HG02943 (cell line): ENCODE results near the gene LSR.

Experiments
- ATAC-seq: cut with Tn5 transposase; IDR thresholded peaks from one replicate; pipeline ENCODE4 v1.9.1; 2021; ENCODE audit warnings: mild to moderate bottlenecking, low read depth, moderate library complexity; ENCODE audit not compliant: unreplicated experiment

The LSR gene

DNA sequence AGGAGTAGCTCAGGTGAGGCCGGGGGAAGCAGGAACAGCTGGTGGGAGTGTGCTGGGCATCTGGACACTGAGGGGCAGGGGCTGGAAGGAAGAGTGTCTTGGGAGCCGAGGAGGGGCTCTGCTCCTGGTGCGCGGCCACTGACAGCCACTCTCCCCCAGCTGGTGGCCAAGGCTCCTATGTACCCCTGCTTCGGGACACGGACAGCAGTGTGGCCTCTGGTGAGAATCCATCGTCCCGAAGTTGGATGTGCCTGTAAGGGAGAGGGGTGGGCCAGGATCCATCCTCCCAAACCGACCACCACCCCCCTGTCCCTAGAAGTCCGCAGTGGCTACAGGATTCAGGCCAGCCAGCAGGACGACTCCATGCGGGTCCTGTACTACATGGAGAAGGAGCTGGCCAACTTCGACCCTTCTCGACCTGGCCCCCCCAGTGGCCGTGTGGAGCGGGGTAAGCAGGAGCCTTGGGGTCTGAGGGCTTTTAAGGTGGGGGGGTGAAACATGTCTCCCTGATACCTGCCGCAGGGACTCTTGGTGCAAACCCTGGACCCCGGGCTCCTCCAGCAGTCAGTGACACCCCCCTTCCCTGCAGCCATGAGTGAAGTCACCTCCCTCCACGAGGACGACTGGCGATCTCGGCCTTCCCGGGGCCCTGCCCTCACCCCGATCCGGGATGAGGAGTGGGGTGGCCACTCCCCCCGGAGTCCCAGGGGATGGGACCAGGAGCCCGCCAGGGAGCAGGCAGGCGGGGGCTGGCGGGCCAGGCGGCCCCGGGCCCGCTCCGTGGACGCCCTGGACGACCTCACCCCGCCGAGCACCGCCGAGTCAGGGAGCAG is 17.9 kb downstream of the LSR start:
- ATAC-seq: no peak

DNA sequence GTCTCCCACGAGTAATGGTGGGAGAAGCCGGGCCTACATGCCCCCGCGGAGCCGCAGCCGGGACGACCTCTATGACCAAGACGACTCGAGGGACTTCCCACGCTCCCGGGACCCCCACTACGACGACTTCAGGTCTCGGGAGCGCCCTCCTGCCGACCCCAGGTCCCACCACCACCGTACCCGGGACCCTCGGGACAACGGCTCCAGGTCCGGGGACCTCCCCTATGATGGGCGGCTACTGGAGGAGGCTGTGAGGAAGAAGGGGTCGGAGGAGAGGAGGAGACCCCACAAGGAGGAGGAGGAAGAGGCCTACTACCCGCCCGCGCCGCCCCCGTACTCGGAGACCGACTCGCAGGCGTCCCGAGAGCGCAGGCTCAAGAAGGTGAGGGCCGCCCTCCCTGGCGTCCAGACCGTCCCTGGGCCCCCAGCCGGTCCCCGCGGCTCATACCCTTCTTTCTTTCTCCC is 18.6 kb downstream of the LSR start:
- ATAC-seq: no peak

DNA sequence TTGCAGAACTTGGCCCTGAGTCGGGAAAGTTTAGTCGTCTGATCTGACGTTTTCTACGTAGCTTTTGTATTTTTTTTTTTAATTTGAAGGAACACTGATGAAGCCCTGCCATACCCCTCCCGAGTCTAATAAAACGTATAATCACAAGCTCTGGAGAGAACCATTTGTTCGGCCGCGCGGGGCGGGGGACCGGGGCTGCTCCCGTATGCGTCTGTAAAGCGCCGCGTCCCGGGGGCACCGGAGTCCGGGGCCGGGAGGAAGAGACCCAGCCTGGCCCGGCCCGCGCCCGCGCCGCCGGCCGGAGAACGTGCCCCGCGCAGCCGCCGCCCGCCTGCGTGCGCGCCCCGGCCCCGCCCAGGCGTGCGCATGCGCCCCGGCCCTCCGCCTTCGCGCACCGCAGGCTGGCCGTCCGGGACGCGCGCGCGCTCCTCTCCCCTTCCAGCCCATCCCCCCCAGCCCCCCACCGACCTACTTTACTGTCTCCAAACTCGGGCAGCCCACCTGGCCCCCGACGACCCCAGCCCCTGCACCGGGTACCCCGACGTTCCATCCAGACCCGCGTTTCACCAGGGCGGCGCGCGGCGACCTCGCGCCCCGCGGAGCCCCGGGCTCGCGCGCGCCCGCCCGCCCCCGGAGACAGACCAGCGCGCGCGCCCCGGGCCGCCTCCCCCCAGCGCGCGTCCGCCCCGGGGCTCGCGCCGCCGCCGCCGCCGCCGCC is 19.2 kb downstream of the LSR start:
- ATAC-seq: no peak

DNA sequence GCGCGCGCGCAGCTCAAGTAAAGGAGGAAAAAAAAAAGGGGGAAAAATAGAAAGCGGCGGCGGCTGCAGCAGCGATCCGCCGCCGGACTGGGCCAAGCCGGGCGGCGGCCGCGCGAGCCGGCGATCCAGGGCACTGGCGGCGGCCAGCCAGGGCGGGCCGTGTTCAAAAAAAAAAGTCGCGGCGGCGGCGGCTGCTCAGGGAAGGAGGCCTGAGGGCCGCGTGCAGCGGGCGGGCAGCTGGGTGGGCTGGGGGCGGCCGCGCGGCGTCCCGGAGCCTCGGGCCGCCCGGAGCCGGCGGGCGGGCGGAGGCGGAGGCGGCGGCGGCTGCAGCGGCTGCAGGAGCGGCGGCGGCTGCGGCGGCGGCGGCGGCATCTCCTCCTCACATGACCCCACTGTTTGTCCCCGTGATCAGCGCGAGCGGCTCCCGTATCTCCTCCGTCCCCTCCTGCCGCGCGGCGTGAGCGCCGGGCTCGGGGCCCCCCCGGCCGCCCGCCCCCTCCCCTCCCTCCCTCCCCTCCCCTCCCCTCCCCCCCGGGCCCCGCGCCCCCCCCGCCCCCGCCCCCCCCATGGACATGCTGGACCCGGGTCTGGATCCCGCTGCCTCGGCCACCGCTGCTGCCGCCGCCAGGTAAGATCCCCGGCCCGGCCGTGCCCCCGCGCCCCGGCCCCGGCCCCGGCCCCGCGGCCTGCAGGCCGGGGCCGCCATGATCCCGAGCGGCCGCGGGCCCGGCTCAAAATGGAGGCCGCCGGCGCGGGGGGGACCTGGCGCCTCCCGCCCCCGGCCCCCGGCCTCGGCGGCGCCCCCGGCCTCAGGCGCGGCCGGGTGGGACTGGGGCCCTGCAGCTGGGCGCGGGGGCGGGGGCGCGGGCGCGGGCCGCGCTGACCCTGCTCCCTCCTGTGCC is 20.0 kb downstream of the LSR start, which contains the start of gene USF2:
Gene USF2, plus strand, starts transcription at position 427 of the 902 bp plus-strand sequence. Its CDS starts 140 bp downstream, at position 567.
- ATAC-seq: no peak

DNA sequence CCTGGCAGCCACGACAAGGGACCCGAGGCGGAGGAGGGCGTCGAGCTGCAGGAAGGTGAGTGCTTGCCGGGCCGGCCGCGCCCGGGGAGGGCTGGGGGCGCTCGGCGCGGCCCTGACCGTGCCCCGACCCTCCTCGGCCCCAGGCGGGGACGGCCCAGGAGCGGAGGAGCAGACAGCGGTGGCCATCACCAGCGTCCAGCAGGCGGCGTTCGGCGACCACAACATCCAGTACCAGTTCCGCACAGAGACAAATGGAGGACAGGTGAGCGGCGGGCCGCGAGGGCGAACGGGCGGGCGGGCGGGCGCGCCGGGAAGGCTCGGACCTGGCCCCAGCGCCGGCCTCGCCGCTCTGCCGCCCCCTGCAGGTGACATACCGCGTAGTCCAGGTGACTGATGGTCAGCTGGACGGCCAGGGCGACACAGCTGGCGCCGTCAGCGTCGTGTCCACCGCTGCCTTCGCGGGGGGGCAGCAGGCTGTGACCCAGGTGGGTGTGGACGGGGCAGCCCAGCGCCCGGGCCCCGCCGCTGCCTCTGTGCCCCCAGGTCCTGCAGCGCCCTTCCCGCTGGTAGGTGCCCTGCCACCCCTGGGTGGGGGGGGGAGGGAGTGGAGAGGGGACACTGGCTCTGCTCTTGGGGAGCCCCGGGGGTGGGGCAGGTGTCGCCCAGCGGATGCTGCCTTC is 20.8 kb downstream of the LSR start:
- no peak for ATAC-seq

DNA sequence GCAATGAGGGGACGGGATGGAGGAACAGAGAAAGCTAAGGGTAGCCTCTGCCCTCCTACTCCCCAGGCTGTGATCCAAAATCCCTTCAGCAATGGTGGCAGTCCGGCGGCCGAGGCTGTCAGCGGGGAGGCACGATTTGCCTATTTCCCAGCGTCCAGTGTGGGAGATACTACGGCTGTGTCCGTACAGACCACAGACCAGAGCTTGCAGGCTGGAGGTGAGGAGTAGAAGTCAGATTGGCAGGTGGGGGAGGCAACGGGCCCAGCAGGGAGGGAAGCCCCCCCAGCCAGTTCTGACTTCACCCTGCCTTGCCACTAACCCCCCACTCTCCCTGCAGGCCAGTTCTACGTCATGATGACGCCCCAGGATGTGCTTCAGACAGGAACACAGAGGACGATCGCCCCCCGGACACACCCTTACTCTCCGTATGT is 21.6 kb downstream of the LSR start:
- ATAC-seq: no peak

DNA sequence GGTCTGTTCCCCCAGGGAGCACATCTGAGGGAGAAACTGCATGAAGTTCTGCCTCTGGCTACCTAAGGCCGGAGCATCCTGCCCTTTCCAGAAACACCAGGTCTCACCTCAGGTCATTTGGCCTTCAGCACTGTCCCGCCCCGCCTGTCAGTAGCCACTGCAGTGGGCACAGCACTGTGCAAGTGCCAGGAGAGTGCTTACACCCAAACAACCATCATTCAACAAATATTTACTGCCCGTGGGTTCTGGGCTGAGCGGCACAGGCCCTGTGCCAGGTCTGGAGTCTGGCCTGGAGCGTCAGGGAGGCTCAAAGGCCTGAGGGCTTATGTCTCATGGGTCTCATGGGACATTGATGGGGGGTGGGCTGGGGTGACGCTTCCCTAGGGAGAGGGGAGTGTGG is 22.7 kb downstream of the LSR start:
- ATAC-seq: no peak

DNA sequence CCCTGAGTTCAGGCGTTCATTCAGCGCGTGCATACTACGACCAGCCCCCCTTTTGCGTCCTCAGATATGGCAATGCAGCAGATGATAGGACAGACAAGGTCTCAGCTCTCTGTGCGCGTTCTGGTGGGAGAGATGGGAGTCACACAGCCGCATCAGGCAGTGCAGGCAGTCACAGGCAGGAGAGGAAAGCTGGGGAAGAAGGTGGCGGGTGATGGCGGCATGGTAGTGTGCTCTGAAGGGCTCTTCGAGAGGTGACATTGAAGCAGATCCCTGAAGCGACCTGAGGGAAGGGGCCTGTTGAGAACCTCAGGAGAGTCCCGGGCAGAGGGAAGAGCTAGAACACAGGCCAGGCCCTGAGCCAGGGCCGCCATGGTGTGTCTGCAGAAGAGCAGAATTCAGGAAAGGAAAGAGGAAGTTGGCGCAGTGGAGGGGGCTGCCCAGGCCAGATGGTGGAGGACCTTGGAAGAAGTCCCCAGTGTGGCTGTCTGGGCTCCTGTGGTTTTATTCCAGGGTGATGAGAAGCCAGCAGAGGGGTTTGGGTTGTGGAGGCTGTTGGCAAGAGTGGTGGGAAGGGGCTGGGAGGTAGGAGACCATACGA is 23.4 kb downstream of the LSR start:
- ATAC-seq: no peak

DNA sequence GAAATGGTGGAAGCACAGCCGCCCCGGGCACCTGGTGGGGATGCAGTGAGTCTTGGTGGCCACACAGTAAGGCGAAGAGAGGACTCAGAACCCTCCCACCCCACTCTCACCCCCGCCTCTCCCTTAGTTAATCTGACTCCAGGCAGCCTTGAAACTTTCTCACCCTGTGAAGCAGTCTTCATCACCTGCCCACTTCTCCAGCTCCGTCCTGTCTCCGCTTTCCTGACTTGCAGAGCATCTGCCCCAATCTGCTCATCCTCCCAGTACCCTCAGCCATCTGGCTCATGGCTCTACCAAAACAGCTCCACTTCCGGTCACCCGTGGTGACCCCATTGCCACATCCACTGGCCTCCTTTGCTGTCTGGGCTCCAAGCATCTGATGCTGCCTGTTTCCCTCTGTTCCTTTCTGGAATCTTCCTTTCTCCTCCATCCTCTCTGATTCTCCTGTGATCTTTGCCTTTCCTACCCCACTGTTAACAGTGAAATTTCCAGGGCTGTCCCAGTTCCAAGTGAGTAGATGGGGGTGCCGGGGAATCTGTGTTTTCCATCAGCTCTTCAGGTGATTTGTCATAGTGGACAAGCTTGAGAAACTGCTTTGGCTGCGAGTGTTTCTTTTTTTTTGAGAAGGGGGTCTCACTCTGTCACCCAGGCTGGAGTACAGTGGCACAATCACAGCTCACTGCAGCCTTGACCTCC is 24.3 kb downstream of the LSR start:
- ATAC-seq: no peak

DNA sequence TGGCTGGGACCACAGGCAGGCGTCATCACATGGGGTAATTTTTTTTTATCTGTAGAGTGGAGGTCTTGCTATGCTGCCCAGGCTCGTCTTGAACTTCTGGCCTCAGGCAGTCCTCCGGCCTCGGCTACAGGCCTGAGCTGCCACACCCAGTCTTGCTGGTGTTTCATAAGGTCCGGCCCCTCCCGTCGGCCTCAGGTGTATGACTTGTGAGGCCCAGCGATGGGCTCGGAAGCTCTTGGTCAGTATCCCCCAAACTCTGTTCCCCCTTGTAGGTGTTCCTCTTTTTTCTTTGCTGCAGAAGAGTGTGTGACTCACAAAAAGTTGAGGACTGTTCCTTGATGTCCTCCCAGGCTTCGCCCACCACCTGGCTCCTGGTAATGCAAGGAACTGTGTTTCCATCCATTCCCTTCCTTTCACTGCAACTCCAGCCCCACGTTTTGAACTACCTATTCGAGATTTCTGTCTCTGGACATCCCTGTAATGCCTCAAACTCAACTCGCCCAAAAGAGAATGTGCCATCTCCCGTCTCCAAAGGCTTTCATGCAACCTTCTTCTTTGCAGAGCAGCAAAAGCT is 25.0 kb downstream of the LSR start:
- no peak for ATAC-seq

DNA sequence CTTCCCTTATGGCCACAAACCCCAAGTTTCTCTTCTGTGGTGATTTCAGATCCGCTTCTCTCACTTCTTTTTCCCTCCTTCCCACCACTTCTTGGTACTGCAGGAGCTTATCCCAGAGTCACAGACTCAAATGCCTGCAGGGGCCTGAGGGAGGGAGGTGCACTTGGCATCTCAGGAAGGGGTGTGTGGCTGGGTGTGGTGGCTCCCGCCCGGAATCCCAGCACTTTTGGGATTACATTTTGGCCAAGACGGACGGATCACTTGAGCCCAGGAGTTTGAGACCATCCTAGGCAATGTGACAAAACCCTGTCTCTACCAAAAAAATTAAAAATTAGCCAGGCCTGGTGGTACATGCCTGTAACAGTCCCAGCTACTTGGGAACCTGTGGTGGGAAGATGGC is 25.5 kb downstream of the LSR start:
- ATAC-seq: no peak

DNA sequence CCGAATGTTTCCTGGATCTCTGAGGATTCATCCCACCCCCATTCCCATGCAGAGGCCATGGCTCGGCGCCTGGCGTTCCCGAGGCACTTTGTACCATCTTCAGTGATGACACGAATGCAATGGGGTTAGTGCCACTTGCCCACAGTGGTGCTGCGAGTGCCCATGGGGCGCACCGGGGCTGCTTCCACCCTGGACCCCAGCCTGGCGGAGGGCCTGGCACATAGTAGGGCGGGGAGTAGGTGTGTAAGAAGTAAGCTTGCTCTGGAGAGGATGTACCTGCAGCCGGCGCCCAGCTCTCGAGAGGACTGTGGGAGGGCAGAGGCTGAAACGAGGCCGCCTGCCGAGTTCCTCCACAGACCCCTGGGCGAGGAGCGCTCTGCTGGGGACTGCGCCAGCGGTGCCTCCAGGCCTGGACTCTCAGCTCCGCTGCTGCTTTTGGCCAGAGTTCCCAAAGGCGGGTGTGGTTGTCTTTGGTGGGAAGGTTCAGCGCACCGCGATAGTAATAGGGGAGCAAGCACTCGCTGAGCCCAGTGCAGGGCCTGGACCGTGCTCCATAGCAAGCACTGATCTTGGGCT is 28.0 kb downstream of the LSR start:
- no peak for ATAC-seq

DNA sequence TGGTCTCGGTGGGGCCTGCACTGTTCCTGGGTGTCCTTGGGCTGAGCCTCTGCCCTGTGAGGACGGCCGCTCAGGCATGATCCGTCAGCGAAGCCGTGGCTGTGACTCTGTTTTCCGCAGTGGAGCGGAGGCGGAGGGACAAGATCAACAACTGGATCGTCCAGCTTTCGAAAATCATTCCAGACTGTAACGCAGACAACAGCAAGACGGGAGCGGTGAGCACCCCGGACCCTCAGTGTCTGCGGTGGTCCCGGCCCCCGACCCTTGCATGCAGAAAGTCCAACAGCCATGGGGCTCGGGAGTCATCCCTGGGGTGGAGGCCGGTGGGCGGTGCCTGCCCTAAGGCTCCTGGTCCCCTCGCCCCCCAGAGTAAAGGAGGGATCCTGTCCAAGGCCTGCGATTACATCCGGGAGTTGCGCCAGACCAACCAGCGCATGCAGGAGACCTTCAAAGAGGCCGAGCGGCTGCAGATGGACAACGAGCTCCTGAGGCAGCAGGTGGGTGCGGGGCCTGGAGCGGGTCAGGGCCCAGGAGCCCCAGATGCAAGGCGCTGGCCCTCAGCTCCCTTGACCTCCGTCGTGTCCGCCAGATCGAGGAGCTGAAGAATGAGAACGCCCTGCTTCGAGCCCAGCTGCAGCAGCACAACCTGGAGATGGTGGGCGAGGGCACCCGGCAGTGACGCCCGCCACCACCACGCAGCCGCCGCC is 29.9 kb downstream of the LSR start:
- ATAC-seq: no peak

DNA sequence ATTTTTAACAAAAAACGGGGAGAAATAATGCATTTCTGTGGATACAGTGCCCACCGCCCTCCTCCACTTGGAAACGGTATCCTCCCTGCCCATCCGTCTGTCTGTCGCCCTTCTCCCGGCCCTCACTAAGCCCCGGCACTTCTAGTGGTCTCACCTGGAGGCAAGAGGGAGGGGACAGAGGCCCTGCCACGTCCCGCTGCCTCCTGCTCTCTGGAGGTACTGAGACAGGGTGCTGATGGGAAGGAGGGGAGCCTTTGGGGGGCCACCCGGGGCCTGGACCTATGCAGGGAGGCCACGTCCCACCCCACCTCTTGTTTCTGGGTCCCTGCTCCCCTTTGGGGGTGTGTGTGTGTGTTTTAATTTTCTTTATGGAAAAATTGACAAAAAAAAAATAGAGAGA is 30.6 kb downstream of the LSR start:
- ATAC-seq: no peak

DNA sequence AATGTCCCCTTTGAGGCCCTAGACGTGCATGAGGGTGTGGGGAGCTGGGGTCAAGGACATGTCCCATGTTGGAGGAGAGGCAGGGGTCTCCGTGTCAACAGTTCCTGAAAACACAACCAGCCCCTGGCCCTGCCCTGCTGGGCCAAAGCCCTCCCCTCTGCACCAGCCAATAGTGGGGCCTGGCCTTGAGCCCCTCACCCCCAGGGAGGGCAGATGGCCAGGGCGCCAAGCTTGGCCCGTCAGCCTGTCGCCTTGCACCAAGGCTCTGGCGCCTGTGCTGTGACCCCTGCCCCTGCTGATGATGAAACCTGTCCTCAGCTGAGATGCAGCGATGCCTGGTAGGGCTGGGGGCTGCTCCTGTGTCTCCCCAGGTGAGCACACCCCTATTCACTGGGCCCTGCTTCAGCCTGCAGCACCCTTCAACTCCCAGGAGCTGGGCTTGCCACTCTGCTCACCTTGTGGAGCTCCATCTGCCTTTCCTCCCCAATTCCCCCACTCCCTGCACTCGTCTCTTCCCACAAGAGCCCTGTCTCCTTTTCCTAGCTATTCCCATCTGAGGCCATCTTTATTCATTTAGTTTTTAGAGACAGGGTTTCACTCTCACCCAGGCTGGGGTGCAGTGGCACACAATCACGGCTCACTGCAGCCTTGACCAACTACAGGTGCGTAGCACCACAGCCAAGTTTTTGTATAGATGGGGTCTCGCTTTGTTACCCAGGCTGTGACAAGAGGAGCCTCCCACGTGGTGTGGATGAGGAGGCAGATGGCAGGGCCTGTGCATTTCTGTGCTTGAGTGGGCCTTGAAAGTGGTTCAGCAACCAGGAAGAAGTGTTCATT is 31.4 kb downstream of the LSR start:
- no peak for ATAC-seq

DNA sequence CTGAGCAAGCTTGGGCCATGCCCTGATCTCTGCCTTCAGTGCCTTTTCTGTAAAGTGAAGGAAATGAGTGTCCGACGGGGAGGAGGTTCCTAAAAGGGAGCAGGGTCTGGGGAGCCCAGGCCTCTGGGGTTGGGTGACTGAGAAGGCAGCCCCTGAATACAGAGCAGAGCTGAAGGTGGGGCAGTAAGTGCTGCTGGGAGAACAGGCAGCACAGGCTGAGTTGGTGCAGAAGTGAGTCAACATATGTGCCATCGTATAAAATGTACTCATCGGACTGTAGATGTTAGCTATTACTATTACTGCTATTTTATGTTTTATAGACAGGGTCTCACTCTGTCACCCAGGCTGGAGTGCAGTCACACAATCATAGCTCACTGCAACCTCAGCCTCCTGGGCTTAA is 32.5 kb downstream of the LSR start:
- no peak for ATAC-seq
